ENCODE measurements around the gene ZNF638. TPM values are rescaled to one million over a fixed set of nuclear protein-coding genes. Genes with fewer than 3 reads are reported as not detected.

Gene ZNF638
- total and polyA plus RNA-seq, 2 of the 4 experiments (the other 2 are of a cell fraction) = 46.4 to 129 TPM

GRCh38 chr2:71428472-71429383 lies 97.1 kb downstream of the ZNF638 start:
- H4K20me1 ChIP-seq (ENCODE audit: insufficient read depth, low read length) = no peaks in the 10 kb centered on the region
- H3K9ac ChIP-seq (ENCODE audit: low read depth, low read length) = no peak overlapping the region
- no peak overlapping the region for H3K14ac ChIP-seq (replicated peaks; ENCODE audit: low read depth, low read length)
- no peak overlapping the region for H2BK15ac ChIP-seq (ENCODE audit: low read depth, low read length)
- no peak overlapping the region for H2BK5ac ChIP-seq (ENCODE audit: low read depth, low read length, poor library complexity, severe bottlenecking)
- H3K18ac ChIP-seq (ENCODE audit: low read depth, low read length) = no peak overlapping the region
- no peak overlapping the region for H4K5ac ChIP-seq (ENCODE audit: low read depth, low read length)
- TF ChIP-seq BHLHE40 (IDR thresholded peaks at IDR 0.05; ENCODE audit: low read depth, low read length) (no peak), MXI1 (IDR thresholded peaks at IDR 0.05; ENCODE audit: borderline replicate concordance, low read depth, low read length) (no peak), RCOR1 (IDR thresholded peaks at IDR 0.05; ENCODE audit: insufficient replicate concordance, low read length) (no peak), FOS (IDR thresholded peaks at IDR 0.05; ENCODE audit: low read depth, low read length) (no peak), CHD1 (IDR thresholded peaks at IDR 0.05; ENCODE audit: low read depth, low read length) (no peak), CTCF (conservative IDR thresholded peaks at IDR 0.05; ENCODE audit: low read depth, low read length) (no peak), MAZ (IDR thresholded peaks at IDR 0.05; ENCODE audit: borderline replicate concordance, low read depth, low read length) (no peak), POLR2A (IDR thresholded peaks at IDR 0.05; ENCODE audit: low read depth, low read length) (no peak)
- dilution Hi-C loops (cut with HindIII; ENCODE audit: low sequenced_read_pairs, unreplicated experiment) = no loop called here
- H3K9me1 ChIP-seq (ENCODE audit: insufficient read depth, low read length) = no peaks in the 10 kb centered on the region; the same call in 1 of the 2 replicates
- no CpG with 5 or more reads among the region's 3 CpGs for WGBS, 2 experiments (ENCODE audit: extremely low coverage in 2 of 2, insufficient read length in 1 of 2)
- intact Hi-C loops (cut with micrococcal nuclease) = no loop called here
- no peak overlapping the region for H3K4me2 ChIP-seq (ENCODE audit: low read depth, low read length)
- no peaks in the 10 kb centered on the region for H3K27me3 ChIP-seq (ENCODE audit: control insufficient read depth, insufficient read depth, low read length)
- ATAC-seq (ENCODE audit: low read depth) = no peak
- H3K36me3 ChIP-seq (ENCODE audit: control insufficient read depth, insufficient read depth, low read length) = peaks cover 32% of the 10 kb centered on the region
- ChIA-PET POLR2A (ENCODE audit: unreplicated experiment) (no interaction called here), CTCF (no interaction called here)
- no peak overlapping the region for H3K23ac ChIP-seq (ENCODE audit: low read depth, low read length)
- H3K27ac ChIP-seq (ENCODE audit: insufficient read depth, low read length) = no peak overlapping the region
- no peak overlapping the region for H3K4me3 ChIP-seq (ENCODE audit: insufficient read depth, low read depth, low read length)
- H3K56ac ChIP-seq (ENCODE audit: extremely low read depth, insufficient read depth, low read length) = no peak overlapping the region
- no peak overlapping the region for H4K8ac ChIP-seq (ENCODE audit: low read depth in 2 of 2, low read length in 2 of 2)
- H4K91ac ChIP-seq (ENCODE audit: insufficient read depth, low read depth, low read length) = no peak overlapping the region
- H3K9me3 ChIP-seq (ENCODE audit: control insufficient read depth, insufficient read depth, low read length) = no peaks in the 10 kb centered on the region
- H3K4ac ChIP-seq (ENCODE audit: low read depth, low read length) = no peak overlapping the region
- no peak overlapping the region for H2AK5ac ChIP-seq (ENCODE audit: low read depth, low read length)
- H2BK20ac ChIP-seq (ENCODE audit: low read depth, low read length) = no peak overlapping the region
- no peak overlapping the region for H2BK120ac ChIP-seq (ENCODE audit: low read depth, low read length)
- DNase-seq = no peak
- no peak overlapping the region for H2AK9ac ChIP-seq (replicated peaks; ENCODE audit: low read depth, low read length, poor library complexity)
- no peak overlapping the region for H2AFZ ChIP-seq (replicated peaks; ENCODE audit: low read length, poor library complexity)
- no peaks in the 10 kb centered on the region for H3K4me1 ChIP-seq (ENCODE audit: control insufficient read depth, insufficient read depth, low read length)
- H3K79me1 ChIP-seq (ENCODE audit: low read depth in 1 of 2, low read length in 2 of 2) = peaks cover 0 to 2% of the 10 kb centered on the region in 2 experiments; a peak in 2 of 4 replicates
- BruUV-seq (replicated peaks) = no TSS peak
- in situ Hi-C loops (cut with MboI; ENCODE audit: low sequenced_read_pairs) = no loop called here

All from IMR-90 (cell line).